ENCODE results near the gene BHLHE41.

The BHLHE41 gene

GRCh38 chr12:26124446-26125399, at the start of gene BHLHE41:
Gene BHLHE41 (minus strand): TSS chr12:26125037. CDS start chr12:26124779, 258 bp downstream.
- DNase-seq (ENCODE audit: low spot score): peak; percentile 57

GRCh38 chr12:26172946-26173552, 48.2 kb upstream of the BHLHE41 start:
- no peak for DNase-seq (ENCODE audit: low spot score)

- DNase-seq (ENCODE audit: low spot score): no peak
These were observed 47.7 kb upstream of the BHLHE41 start for GRCh38 chr12:26172539-26172938.

- DNase-seq (ENCODE audit: low spot score): no peak
These were observed 47.2 kb upstream of the BHLHE41 start for GRCh38 chr12:26172013-26172412.

GRCh38 chr12:26164118-26164517, 39.3 kb upstream of the BHLHE41 start:
- no peak for DNase-seq (ENCODE audit: low spot score)

- DNase-seq (ENCODE audit: low spot score): no peak
These were observed 38.1 kb upstream of the BHLHE41 start for GRCh38 chr12:26162905-26163304.

- DNase-seq (ENCODE audit: low spot score): no peak
These were observed 37.3 kb upstream of the BHLHE41 start for GRCh38 chr12:26162174-26162573.

- DNase-seq (ENCODE audit: low spot score): no peak
These were observed 33.4 kb upstream of the BHLHE41 start for GRCh38 chr12:26158078-26158764.

GRCh38 chr12:26157001-26157400, 32.2 kb upstream of the BHLHE41 start:
- DNase-seq (ENCODE audit: low spot score): no peak

GRCh38 chr12:26156201-26156871, 31.5 kb upstream of the BHLHE41 start:
- no peak for DNase-seq (ENCODE audit: low spot score)

- DNase-seq (ENCODE audit: low spot score): no peak
These were observed 28.8 kb upstream of the BHLHE41 start for GRCh38 chr12:26153421-26154154.

GRCh38 chr12:26152507-26153102, 27.8 kb upstream of the BHLHE41 start:
- no peak for DNase-seq (ENCODE audit: low spot score)

- DNase-seq (ENCODE audit: low spot score): no peak
These were observed 26.1 kb upstream of the BHLHE41 start for GRCh38 chr12:26150736-26151450.

GRCh38 chr12:26149968-26150500, 25.2 kb upstream of the BHLHE41 start:
- DNase-seq (ENCODE audit: low spot score): no peak

- DNase-seq (ENCODE audit: low spot score): no peak
These were observed 23.5 kb upstream of the BHLHE41 start for GRCh38 chr12:26148291-26148690.

- no peak for DNase-seq (ENCODE audit: low spot score)
These were observed 18.5 kb upstream of the BHLHE41 start for GRCh38 chr12:26143291-26143690.

- no peak for DNase-seq (ENCODE audit: low spot score)
These were observed 14.0 kb upstream of the BHLHE41 start for GRCh38 chr12:26138860-26139259.

- no peak for DNase-seq (ENCODE audit: low spot score)
These were observed 11.9 kb upstream of the BHLHE41 start for GRCh38 chr12:26136688-26137087.

- DNase-seq (ENCODE audit: low spot score): no peak
These were observed 10.7 kb upstream of the BHLHE41 start for GRCh38 chr12:26135571-26135970.

- no peak for DNase-seq (ENCODE audit: low spot score)
These were observed 10.2 kb upstream of the BHLHE41 start for GRCh38 chr12:26135010-26135420.

Measured in HuH-7.5 (cell line).